Activated T-cell treated with anti-CD3 and anti-CD28 coated beads, Interleukin-2, amount 50 U/mL, for 72 hours (primary cell): ENCODE measurements around the gene C20orf144. TPM values are rescaled to one million over a fixed set of nuclear protein-coding genes. Genes with fewer than 3 reads are reported as not detected.

Experiments
- ATAC-seq, 2 donors: fragments of 150-1000 bp; cut with Tn5 transposase; replicated peaks in 1 of 2; 2 replicates each; pipeline ENCODE4 v1.10.0; 2021; ENCODE audit warnings: moderate library complexity in 2 of 2, mild to moderate bottlenecking in 1 of 2
- DNase-seq, 2 donors: peaks; one replicate each; pipeline ENCODE4 v3.0.0; 2021 to 2022; ENCODE audit warnings: mixed read lengths in 1 of 2
- H3K27ac Mint-ChIP-seq: one replicate; pipeline ENCODE4 v1.8.0; 2022; ENCODE audit warnings: mild to moderate bottlenecking, moderate library complexity, mixed read lengths
- H3K27me3 Mint-ChIP-seq: one replicate; pipeline ENCODE4 v1.8.0; 2022; ENCODE audit warnings: low read depth, mixed read lengths
- H3K36me3 Mint-ChIP-seq, 2 donors: one replicate each; pipeline ENCODE4 v1.8.0; 2022; ENCODE audit warnings: mixed read lengths in 2 of 2, mild to moderate bottlenecking in 1 of 2; ENCODE audit not compliant: insufficient read depth in 2 of 2
- H3K4me1 Mint-ChIP-seq: one replicate; pipeline ENCODE4 v1.8.0; 2022; ENCODE audit warnings: low read depth, mixed read lengths
- H3K4me3 Mint-ChIP-seq, 2 donors: one replicate each; pipeline ENCODE4 v1.8.0; 2022; ENCODE audit warnings: mild to moderate bottlenecking in 2 of 2, mixed read lengths in 2 of 2, moderate library complexity in 2 of 2
- H3K9me3 Mint-ChIP-seq, 2 donors: one replicate each; pipeline ENCODE4 v1.8.0; 2022; ENCODE audit warnings: mixed read lengths in 2 of 2
- total RNA-seq, 2 donors: library from RNA; stranded (reverse); gene quantifications; one replicate each; pipeline ENCODE4 v1.2.3, GENCODE V29; 2022

C20orf144 gene
- total RNA-seq, 2 donors from 2014 or later, result 0.17 to 0.23 TPM

GRCh38 chr20:33653218-33653899 lies 8.8 kb upstream of the C20orf144 start:
- ATAC-seq, result peak; percentile 26 to 36
- Mint-ChIP-seq H3K27ac (no peak overlapping the region), H3K9me3 (no peaks in the 10 kb centered on the region), H3K36me3 (peaks cover 0 to 2% of the 10 kb centered on the region in 2 donors), H3K4me3 (no peak overlapping the region), H3K27me3 (no peaks in the 10 kb centered on the region), H3K4me1 (peaks cover 54% of the 10 kb centered on the region)
- DNase-seq, result peak; percentile 50 to 52

- H3K36me3 Mint-ChIP-seq, result peaks cover 0 to 2% of the 10 kb centered on the region in 2 donors
- no peak overlapping the region for H3K4me3 Mint-ChIP-seq
- ATAC-seq, result no peak
- H3K9me3 Mint-ChIP-seq, result no peaks in the 10 kb centered on the region
- H3K27ac Mint-ChIP-seq, result no peak overlapping the region
- peaks cover 49% of the 10 kb centered on the region for H3K4me1 Mint-ChIP-seq
- no peak for DNase-seq
- no peaks in the 10 kb centered on the region for H3K27me3 Mint-ChIP-seq
Measured at GRCh38 chr20:33653900-33654596, 8.1 kb upstream of the C20orf144 start.

- no peak for ATAC-seq
- Mint-ChIP-seq H3K4me3 (no peak overlapping the region), H3K9me3 (no peaks in the 10 kb centered on the region), H3K27ac (no peak overlapping the region), H3K36me3 (peaks cover 0 to 2% of the 10 kb centered on the region in 2 donors), H3K27me3 (no peaks in the 10 kb centered on the region), H3K4me1 (peaks cover 43% of the 10 kb centered on the region)
- DNase-seq, result no peak
Measured at GRCh38 chr20:33654680-33655161, 7.4 kb upstream of the C20orf144 start.

- Mint-ChIP-seq H3K9me3 (no peaks in the 10 kb centered on the region), H3K4me1 (peaks cover 38% of the 10 kb centered on the region), H3K4me3 (no peak overlapping the region), H3K36me3 (peaks cover 0 to 2% of the 10 kb centered on the region in 2 donors), H3K27me3 (no peaks in the 10 kb centered on the region), H3K27ac (no peak overlapping the region)
- ATAC-seq, result no peak
- no peak for DNase-seq
Measured at GRCh38 chr20:33655164-33655563, 7.0 kb upstream of the C20orf144 start.

- Mint-ChIP-seq H3K27ac (no peak overlapping the region), H3K36me3 (peaks cover 0 to 3% of the 10 kb centered on the region in 2 donors), H3K27me3 (no peaks in the 10 kb centered on the region), H3K4me3 (no peak overlapping the region), H3K9me3 (no peaks in the 10 kb centered on the region), H3K4me1 (peaks cover 31% of the 10 kb centered on the region)
- ATAC-seq (no peak), DNase-seq (no peak)
Measured at GRCh38 chr20:33656010-33656782, 5.9 kb upstream of the C20orf144 start.

GRCh38 chr20:33656783-33657703 lies 5.1 kb upstream of the C20orf144 start:
- Mint-ChIP-seq H3K9me3 (no peaks in the 10 kb centered on the region), H3K36me3 (peaks cover 0 to 3% of the 10 kb centered on the region in 2 donors), H3K27ac (no peak overlapping the region), H3K4me1 (peaks cover 23% of the 10 kb centered on the region), H3K27me3 (no peaks in the 10 kb centered on the region), H3K4me3 (no peak overlapping the region)
- DNase-seq, result no peak
- ATAC-seq, result no peak

- Mint-ChIP-seq H3K4me1 (peaks cover 19% of the 10 kb centered on the region), H3K9me3 (no peaks in the 10 kb centered on the region), H3K27me3 (no peaks in the 10 kb centered on the region), H3K4me3 (no peak overlapping the region), H3K36me3 (peaks cover 0 to 3% of the 10 kb centered on the region in 2 donors), H3K27ac (no peak overlapping the region)
- ATAC-seq (no peak), DNase-seq (no peak)
Measured at GRCh38 chr20:33657704-33658095, 4.4 kb upstream of the C20orf144 start.

- ATAC-seq (no peak), DNase-seq (no peak)
- no peaks in the 10 kb centered on the region for H3K9me3 Mint-ChIP-seq
- peaks cover 0 to 3% of the 10 kb centered on the region in 2 donors for H3K36me3 Mint-ChIP-seq
- no peak overlapping the region for H3K27ac Mint-ChIP-seq
- H3K4me1 Mint-ChIP-seq, result peaks cover 15% of the 10 kb centered on the region
- H3K27me3 Mint-ChIP-seq, result no peaks in the 10 kb centered on the region
- H3K4me3 Mint-ChIP-seq, result no peak overlapping the region
Measured at GRCh38 chr20:33658510-33658909, 3.6 kb upstream of the C20orf144 start.

GRCh38 chr20:33658929-33659328 lies 3.2 kb upstream of the C20orf144 start:
- no peaks in the 10 kb centered on the region for H3K9me3 Mint-ChIP-seq
- peaks cover 11% of the 10 kb centered on the region for H3K4me1 Mint-ChIP-seq
- no peak overlapping the region for H3K27ac Mint-ChIP-seq
- ATAC-seq (no peak), DNase-seq (no peak)
- no peak overlapping the region for H3K4me3 Mint-ChIP-seq
- H3K27me3 Mint-ChIP-seq, result no peaks in the 10 kb centered on the region
- peaks cover 0 to 3% of the 10 kb centered on the region in 2 donors for H3K36me3 Mint-ChIP-seq

- Mint-ChIP-seq H3K27ac (no peak overlapping the region), H3K36me3 (peaks cover 0 to 3% of the 10 kb centered on the region in 2 donors), H3K27me3 (no peaks in the 10 kb centered on the region), H3K4me3 (no peak overlapping the region), H3K9me3 (no peaks in the 10 kb centered on the region), H3K4me1 (peaks cover 12% of the 10 kb centered on the region)
- ATAC-seq (no peak), DNase-seq (no peak)
Measured at GRCh38 chr20:33659341-33660034, 2.6 kb upstream of the C20orf144 start.

- no peak overlapping the region for H3K4me3 Mint-ChIP-seq
- H3K9me3 Mint-ChIP-seq, result no peaks in the 10 kb centered on the region
- ATAC-seq (no peak), DNase-seq (no peak)
- H3K4me1 Mint-ChIP-seq, result peaks cover 18% of the 10 kb centered on the region
- H3K27ac Mint-ChIP-seq, result no peak overlapping the region
- H3K27me3 Mint-ChIP-seq, result no peaks in the 10 kb centered on the region
- H3K36me3 Mint-ChIP-seq, result peaks cover 0 to 3% of the 10 kb centered on the region in 2 donors
Measured at GRCh38 chr20:33660035-33660684, 2.0 kb upstream of the C20orf144 start.
